ENCODE data around the gene TSPAN12. TPM values are rescaled to one million over a fixed set of nuclear protein-coding genes. Genes with fewer than 3 reads are reported as not detected.
"Not testable (repeated sequence)": the region's sequence is repeated elsewhere in the genome, so short reads cannot be mapped to it uniquely, and the experiment has no call there.

Gene TSPAN12
- total RNA-seq, 4 donors from 2014 or later = 6.5 to 21.3 (median 9.1) TPM

DNA sequence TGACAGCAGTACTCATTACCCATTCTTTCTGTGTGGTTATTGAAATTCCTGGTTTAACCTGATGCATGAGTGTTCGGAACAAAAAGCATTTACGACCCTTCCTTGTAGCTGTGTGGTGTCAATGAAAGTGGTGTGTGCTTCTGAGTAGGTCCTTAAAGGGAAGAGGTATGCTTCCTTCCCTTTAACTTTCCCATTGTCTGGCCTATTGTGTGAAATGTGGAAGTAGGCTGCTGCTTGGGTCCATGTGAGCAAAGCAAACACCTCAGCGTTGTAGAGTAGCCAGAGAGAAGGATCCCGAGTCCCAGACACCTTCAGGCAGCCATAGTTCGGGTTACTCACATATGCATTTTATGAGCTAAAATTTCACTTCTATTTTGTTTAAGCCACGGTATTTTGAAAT is 74.7 kb downstream of the TSPAN12 start:
- ATAC-seq (ENCODE audit: low FRiP score) (no peak), DNase-seq (ENCODE audit: low spot score) (no peak)
- TF ChIP-seq, protein P1, sequence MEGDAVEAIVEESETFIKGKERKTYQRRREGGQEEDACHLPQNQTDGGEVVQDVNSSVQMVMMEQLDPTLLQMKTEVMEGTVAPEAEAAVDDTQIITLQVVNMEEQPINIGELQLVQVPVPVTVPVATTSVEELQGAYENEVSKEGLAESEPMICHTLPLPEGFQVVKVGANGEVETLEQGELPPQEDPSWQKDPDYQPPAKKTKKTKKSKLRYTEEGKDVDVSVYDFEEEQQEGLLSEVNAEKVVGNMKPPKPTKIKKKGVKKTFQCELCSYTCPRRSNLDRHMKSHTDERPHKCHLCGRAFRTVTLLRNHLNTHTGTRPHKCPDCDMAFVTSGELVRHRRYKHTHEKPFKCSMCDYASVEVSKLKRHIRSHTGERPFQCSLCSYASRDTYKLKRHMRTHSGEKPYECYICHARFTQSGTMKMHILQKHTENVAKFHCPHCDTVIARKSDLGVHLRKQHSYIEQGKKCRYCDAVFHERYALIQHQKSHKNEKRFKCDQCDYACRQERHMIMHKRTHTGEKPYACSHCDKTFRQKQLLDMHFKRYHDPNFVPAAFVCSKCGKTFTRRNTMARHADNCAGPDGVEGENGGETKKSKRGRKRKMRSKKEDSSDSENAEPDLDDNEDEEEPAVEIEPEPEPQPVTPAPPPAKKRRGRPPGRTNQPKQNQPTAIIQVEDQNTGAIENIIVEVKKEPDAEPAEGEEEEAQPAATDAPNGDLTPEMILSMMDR (IDR thresholded peaks at IDR 0.05) = no peak

DNA sequence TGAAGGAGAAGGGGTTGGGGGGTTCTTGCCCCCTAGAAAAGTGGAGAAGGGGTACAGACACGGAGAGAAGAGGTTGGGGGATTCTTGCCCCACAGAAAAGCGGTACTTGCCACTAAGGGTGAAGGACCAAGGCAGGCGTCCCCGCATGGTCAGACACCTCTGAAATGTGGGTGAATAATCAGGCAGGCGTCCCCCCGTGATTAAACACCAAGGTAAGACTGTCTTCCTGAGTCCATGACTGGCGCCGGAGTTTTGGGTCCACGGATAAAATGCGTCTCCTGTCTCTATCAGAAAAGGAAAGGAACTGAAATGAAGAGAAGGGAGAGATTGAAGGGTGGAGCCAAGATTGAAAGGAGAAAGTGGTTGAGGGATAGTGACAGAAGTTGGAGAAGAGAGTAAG is 76.0 kb downstream of the TSPAN12 start:
- not testable (repeated sequence) for DNase-seq (ENCODE audit: low spot score); ATAC-seq (ENCODE audit: low FRiP score)

DNA sequence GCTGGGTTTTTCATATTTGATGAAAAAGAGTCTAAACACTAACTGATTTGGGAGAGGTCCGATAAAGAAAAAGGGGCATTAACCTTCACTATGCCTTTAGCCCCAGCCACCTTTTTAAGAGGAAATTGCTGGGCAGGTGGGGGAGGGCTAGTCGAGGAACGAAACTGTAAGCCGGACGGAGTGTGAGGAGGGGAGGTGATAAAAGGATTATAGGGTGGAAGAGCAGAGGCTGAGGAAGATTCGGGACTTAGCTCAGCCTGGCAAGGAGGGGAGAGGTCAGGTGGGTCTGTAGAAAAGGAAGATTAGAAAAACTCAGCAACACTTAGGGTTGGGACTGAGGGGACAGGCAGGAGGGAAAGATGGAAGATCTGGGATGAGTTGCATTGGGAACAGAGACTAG is 77.0 kb downstream of the TSPAN12 start:
- ATAC-seq (ENCODE audit: low FRiP score) (no peak), DNase-seq (ENCODE audit: low spot score) (no peak)
- TF ChIP-seq, protein P1 (IDR thresholded peaks at IDR 0.05) = no peak

DNA sequence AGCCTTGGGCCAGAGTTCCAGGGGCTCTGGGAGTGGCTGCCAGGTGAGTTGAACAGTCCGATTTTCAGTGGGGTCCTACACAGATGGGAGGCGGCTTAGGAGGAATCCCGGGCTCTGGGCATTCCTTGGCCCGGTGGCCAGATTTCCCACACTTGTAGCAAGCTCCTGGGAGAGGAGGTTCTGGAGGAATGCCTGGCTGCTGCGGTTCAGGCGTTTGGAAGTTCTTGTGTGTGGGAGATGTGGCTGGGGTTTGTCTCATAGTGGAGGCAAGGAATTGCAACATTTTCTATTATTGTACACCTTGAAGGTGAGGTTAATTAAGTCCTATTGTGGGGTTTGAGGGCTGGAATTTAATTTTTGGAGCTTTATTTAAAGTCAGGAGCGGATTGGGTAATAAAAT is 77.5 kb downstream of the TSPAN12 start:
- not testable (repeated sequence) for ATAC-seq (ENCODE audit: low FRiP score); DNase-seq (ENCODE audit: low spot score)

DNA sequence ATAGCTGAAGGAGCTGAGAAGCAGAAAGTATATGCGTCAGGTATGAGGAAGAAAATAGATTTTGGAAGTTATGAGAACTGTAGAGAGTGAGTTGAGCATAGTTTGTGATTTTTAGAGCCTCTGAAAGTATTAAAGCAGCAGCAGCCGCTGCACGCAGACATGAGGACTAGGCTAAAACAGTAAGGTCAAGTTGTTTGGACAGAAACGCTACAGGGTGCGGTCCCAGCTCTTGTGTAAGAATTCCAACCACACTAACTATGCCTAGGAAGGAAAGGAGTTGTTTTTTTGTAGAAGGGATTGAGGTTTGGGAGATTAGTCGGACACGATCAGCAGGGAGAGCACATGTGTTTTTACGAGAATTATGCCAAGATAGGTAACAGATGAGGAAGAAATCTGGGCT is 78.9 kb downstream of the TSPAN12 start:
- DNase-seq (ENCODE audit: low spot score); ATAC-seq (ENCODE audit: low FRiP score): not testable (repeated sequence)

DNA sequence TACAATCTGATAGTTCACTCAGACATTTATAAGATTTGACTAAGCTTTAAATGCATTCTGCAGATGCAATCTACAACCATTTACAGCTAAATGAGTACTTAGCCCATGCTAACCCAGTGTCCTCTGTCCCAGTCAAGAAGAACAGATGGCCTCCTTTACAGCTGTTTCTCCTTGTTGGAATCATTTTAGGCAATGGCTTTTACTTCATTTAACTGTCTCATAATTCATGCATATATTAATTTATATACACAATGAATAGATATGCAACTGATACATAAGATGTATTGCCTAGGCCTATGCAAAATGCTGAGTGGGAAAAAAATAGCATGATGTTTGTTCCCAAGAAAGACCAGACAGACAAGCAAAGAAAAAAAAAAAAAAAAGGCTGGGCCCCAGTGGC is 82.2 kb downstream of the TSPAN12 start:
- DNase-seq (ENCODE audit: low spot score) (no peak), ATAC-seq (ENCODE audit: low FRiP score) (no peak)
- TF ChIP-seq, protein P1 (IDR thresholded peaks at IDR 0.05) = no peak

DNA sequence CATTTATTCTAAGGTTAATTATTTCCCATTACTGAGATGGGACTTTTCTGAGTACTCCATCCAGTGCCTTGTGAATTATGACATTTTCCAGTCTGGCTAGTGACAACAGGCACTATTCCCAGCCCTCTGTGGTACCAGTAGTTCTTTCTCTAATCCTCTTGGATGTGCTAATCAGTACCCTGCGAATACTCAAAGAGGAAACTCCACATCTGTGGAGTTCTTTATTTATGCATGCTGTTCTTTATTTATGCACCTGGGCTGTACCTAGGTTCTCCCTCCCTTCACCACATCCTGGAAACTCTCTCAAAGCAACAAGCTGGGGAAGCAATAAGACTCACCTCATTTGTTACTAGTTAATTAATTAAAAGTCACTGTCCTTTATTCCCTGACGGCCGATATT is 83.5 kb downstream of the TSPAN12 start:
- DNase-seq (ENCODE audit: low spot score) (no peak), ATAC-seq (ENCODE audit: low FRiP score) (no peak)
- TF ChIP-seq, protein P1 (IDR thresholded peaks at IDR 0.05) = no peak

DNA sequence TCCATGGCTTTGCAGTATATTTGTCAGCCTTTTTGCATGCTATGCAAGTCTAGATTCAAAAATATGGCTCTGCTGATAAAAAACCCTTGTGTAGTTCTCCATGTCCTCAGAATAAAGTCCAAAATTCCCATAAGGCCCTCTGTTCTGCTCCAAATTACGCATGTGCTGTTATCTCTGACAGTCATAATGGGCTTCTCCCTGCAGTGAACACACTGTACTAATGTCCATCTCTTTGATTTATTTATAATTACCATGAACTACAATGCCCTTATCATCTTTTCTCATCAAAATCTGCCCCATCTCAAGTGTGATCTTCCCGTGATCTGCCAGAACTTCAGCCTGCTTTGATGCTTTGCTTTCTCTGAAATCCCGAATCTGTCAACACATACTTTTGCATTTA is 87.7 kb downstream of the TSPAN12 start:
- TF ChIP-seq, protein P1 (IDR thresholded peaks at IDR 0.05) = no peak
- no peak for ATAC-seq (ENCODE audit: low FRiP score)

DNA sequence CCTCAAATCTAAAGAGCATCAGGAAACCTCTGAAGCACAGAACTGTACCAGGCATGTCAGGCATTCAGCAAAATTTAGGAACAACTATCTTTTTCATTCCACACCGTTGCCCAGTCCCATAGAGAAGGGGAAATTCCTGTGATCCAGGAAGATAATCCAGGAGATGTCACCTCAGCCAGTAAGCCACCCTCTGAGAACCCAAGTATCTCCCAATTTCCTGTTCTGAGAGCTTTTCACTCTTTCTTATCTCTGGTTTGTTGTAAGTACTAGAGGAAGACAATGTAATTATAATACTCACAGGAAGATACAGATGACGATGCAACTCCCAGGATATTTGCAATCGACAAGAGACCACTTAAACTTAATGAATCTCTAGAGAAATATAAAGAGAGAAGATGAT is 97.1 kb downstream of the TSPAN12 start:
- DNase-seq (ENCODE audit: low spot score) (no peak), ATAC-seq (ENCODE audit: low FRiP score) (no peak)
- TF ChIP-seq, protein P1 (IDR thresholded peaks at IDR 0.05) = no peak

More for the DNA sequence above, 87.7 kb downstream of the TSPAN12 start:
- DNase-seq (ENCODE audit: low spot score) = no peak
